Cerebellar cortex (tissue), 1 donor: ENCODE measurements around the gene KNTC1.
A peak's percentile ranks its signal among the peaks of the same experiment; 100 is the strongest.
"Not testable (repeated sequence)": the region's sequence is repeated elsewhere in the genome, so short reads cannot be mapped to it uniquely, and the experiment has no call there.

Source experiments
- DNase-seq: peaks from one replicate; pipeline ENCODE4 v3.0.0-alpha.2; 2015; ENCODE audit warnings: low spot score

The KNTC1 gene

GRCh38 chr12:122526683-122527477 is at the start of gene KNTC1, which contains the start of gene RSRC2:
KNTC1 (plus strand) TSS chr12:122527249; CDS start chr12:122530064, 2,815 bp downstream.
RSRC2 (minus strand) TSS chr12:122526936; CDS start chr12:122526853, 83 bp downstream.
- peak; percentile 100 for DNase-seq

- no peak for DNase-seq
Measured at GRCh38 chr12:122480753-122481152, 46.3 kb upstream of the KNTC1 start.

GRCh38 chr12:122481861-122482260 is 45.2 kb upstream of the KNTC1 start:
- DNase-seq = no peak

- DNase-seq = no peak
Measured at GRCh38 chr12:122483969-122484368, 43.1 kb upstream of the KNTC1 start.

GRCh38 chr12:122484385-122484784 is 42.7 kb upstream of the KNTC1 start:
- DNase-seq = not testable (repeated sequence)

GRCh38 chr12:122486360-122486759 is 40.7 kb upstream of the KNTC1 start:
- DNase-seq = not testable (repeated sequence)

GRCh38 chr12:122486805-122487426 is 40.1 kb upstream of the KNTC1 start:
- no peak for DNase-seq

GRCh38 chr12:122487807-122488206 is 39.2 kb upstream of the KNTC1 start:
- not testable (repeated sequence) for DNase-seq

- DNase-seq = no peak
Measured at GRCh38 chr12:122489038-122489437, 38.0 kb upstream of the KNTC1 start.

- no peak for DNase-seq
Measured at GRCh38 chr12:122491991-122492390, 35.1 kb upstream of the KNTC1 start.

GRCh38 chr12:122493222-122493621 is 33.8 kb upstream of the KNTC1 start:
- not testable (repeated sequence) for DNase-seq

- DNase-seq = no peak
Measured at GRCh38 chr12:122495258-122495657, 31.8 kb upstream of the KNTC1 start.

GRCh38 chr12:122499991-122500684 is 26.9 kb upstream of the KNTC1 start:
- DNase-seq = peak; percentile 52

- peak; percentile 99 for DNase-seq
Measured at GRCh38 chr12:122500685-122501488, 26.2 kb upstream of the KNTC1 start, which contains the start of gene ZCCHC8. ZCCHC8 (minus strand) TSS chr12:122500932; CDS start chr12:122500840, 92 bp downstream.

- peak; percentile 24 for DNase-seq
Measured at GRCh38 chr12:122501489-122501989, 25.5 kb upstream of the KNTC1 start.

GRCh38 chr12:122503147-122503751 is 23.8 kb upstream of the KNTC1 start:
- DNase-seq = no peak

- DNase-seq = no peak
Measured at GRCh38 chr12:122503783-122504590, 23.1 kb upstream of the KNTC1 start.

- DNase-seq = no peak
Measured at GRCh38 chr12:122505419-122506051, 21.5 kb upstream of the KNTC1 start.

GRCh38 chr12:122506393-122506938 is 20.6 kb upstream of the KNTC1 start:
- DNase-seq = no peak
